Measurements from ENCODE around the gene SSTR1.

DNA sequence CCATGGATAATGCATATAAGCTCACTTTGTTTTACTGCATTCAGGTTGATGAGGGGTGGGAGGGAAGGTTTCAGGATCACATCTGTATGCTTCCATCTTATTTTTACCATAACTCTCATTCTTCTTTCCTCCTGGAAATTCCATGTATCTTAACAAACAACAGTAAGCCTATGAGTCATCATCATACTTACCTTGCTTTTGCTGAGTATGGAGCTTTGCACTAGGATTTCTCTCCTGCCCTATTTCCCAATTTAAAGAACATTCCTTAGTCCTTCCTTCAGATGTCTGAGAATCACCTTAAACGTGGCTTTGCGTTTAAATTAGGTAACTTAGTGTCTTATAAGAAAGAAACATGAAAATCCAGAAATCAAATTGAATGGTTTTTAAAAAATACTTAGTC lies 49.8 kb downstream of the SSTR1 start:
- TF ChIP-seq, protein P1, sequence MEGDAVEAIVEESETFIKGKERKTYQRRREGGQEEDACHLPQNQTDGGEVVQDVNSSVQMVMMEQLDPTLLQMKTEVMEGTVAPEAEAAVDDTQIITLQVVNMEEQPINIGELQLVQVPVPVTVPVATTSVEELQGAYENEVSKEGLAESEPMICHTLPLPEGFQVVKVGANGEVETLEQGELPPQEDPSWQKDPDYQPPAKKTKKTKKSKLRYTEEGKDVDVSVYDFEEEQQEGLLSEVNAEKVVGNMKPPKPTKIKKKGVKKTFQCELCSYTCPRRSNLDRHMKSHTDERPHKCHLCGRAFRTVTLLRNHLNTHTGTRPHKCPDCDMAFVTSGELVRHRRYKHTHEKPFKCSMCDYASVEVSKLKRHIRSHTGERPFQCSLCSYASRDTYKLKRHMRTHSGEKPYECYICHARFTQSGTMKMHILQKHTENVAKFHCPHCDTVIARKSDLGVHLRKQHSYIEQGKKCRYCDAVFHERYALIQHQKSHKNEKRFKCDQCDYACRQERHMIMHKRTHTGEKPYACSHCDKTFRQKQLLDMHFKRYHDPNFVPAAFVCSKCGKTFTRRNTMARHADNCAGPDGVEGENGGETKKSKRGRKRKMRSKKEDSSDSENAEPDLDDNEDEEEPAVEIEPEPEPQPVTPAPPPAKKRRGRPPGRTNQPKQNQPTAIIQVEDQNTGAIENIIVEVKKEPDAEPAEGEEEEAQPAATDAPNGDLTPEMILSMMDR (IDR thresholded peaks at IDR 0.05), result no peak
- no peak for TF ChIP-seq POLR2A (IDR thresholded peaks at IDR 0.05)

Measured in tibial nerve (tissue), 3 donors.